A549 (cell line): Measurements from ENCODE around the gene HOXD10. TPM values are rescaled to one million over a fixed set of nuclear protein-coding genes. Genes with fewer than 3 reads are reported as not detected.

Experiments used
- ATAC-seq, 2 experiments: fragments of 200-7000 bp in 1 of 2; fragments of >200 bp in 1 of 2; cut with Nextera tagmentation in 1 of 2; cut with Tn5 transposase in 1 of 2; 3 replicates each; pipeline versions ENCODE4 v1.8.0 to v1.9.1; 2018 to 2020; ENCODE audit warnings: mild to moderate bottlenecking in 1 of 2, moderate library complexity in 1 of 2
- CTCF ChIA-PET: fragments of 300-600 bp; sonication (Branson Sonifier 250); formaldehyde crosslinking; extraction: SDS; loops from one replicate; lab custom pipeline; 2021; ENCODE audit warnings: antibody characterized with exemption, inconsistent platforms; lab: Yijun Ruan, JAX
- POLR2A ChIA-PET: fragments of 350-600 bp; formaldehyde crosslinking; extraction: SDS; loops from one replicate; lab custom pipeline; 2021; ENCODE audit warnings: antibody characterized with exemption, inconsistent platforms; lab: Yijun Ruan, JAX
- DNase-seq, 2 experiments: peaks; one replicate each; pipeline versions ENCODE4 v3.0.0 to v3.0.0-alpha.2; 2011 to 2016; ENCODE audit warnings: low read depth in 1 of 2, low spot score in 1 of 2
- FAIRE-seq: peaks from 2 replicates; lab custom pipeline; 2011; peaks lifted over from hg19 to GRCh38; lab: Jason Lieb, UNC
- H3K27ac ChIP-seq, 2 experiments: fragments of >200 bp; sonication (Bioruptor Twin); formaldehyde crosslinking; 3 replicates each; pipeline ENCODE4 v1.5.1; 2016 to 2017
- H3K4me1 ChIP-seq: fragments of >200 bp; sonication (Bioruptor Twin); formaldehyde crosslinking; 3 replicates; pipeline ENCODE4 v1.6.1; 2016
- H3K4me2 ChIP-seq: fragments of >200 bp; sonication (Bioruptor Twin); formaldehyde crosslinking; 3 replicates; pipeline ENCODE4 v1.6.1; 2016
- H3K4me3 ChIP-seq: fragments of >200 bp; sonication (Bioruptor Twin); formaldehyde crosslinking; 3 replicates; pipeline ENCODE4 v1.5.1; 2016
- H3K9me3 ChIP-seq: fragments of >200 bp; sonication (Bioruptor Twin); formaldehyde crosslinking; 3 replicates; pipeline ENCODE4 v1.6.1; 2016
- CBX2 ChIP-seq: fragments of 200-600 bp; sonication (generic); IDR thresholded peaks from 2 replicates; pipeline ENCODE4 v1.6.1; 2016; ENCODE audit warnings: low read depth, mild to moderate bottlenecking, borderline replicate concordance
- CEBPB ChIP-seq, 2 experiments: fragments of >200 bp in 1 of 2; sonication (Bioruptor Twin) in 1 of 2; formaldehyde crosslinking in 1 of 2; IDR thresholded peaks; 2 replicates each; pipeline ENCODE4 v1.6.1; 2012 to 2016
- CHD4 ChIP-seq: fragments of 200-600 bp; sonication (generic); IDR thresholded peaks from 2 replicates; pipeline ENCODE4 v1.6.1; 2016; ENCODE audit warnings: antibody characterized with exemption, mild to moderate bottlenecking, borderline replicate concordance
- EHMT2 ChIP-seq: fragments of 200-600 bp; sonication (generic); IDR thresholded peaks from 2 replicates; pipeline ENCODE4 v1.6.1; 2016; ENCODE audit warnings: antibody characterized with exemption, low read depth, mild to moderate bottlenecking, moderate library complexity
- FOXS1 ChIP-seq: fragments of 250-450 bp; sonication (Bioruptor Pico); IDR thresholded peaks from 2 replicates; pipeline ENCODE4 v1.5.0; 2020; ENCODE audit warnings: mild to moderate bottlenecking, moderate library complexity
- HDAC2 ChIP-seq: fragments of 200-600 bp; sonication (generic); IDR thresholded peaks from 2 replicates; pipeline ENCODE4 v1.6.1; 2016
- HEYL ChIP-seq: fragments of 250-450 bp; sonication (Bioruptor Pico); IDR thresholded peaks from 2 replicates; pipeline ENCODE4 v1.8.0; 2021; ENCODE audit warnings: mild to moderate bottlenecking, moderate library complexity
- KDM1A ChIP-seq: fragments of 200-600 bp; sonication (generic); IDR thresholded peaks from 2 replicates; pipeline ENCODE4 v1.6.1; 2016; ENCODE audit warnings: low read depth, mild to moderate bottlenecking
- KDM5A ChIP-seq: fragments of 200-600 bp; sonication (generic); IDR thresholded peaks from 2 replicates; pipeline ENCODE4 v1.6.1; 2016; ENCODE audit warnings: antibody characterized with exemption, mild to moderate bottlenecking
- NPAS2 ChIP-seq: fragments of 250-450 bp; sonication (Bioruptor Pico); IDR thresholded peaks from 2 replicates; pipeline ENCODE4 v1.8.0; 2022; ENCODE audit warnings: mild to moderate bottlenecking, moderate library complexity, borderline replicate concordance
- POLR2A ChIP-seq: IDR thresholded peaks from 2 replicates; pipeline ENCODE4 v1.6.1; 2012; ENCODE audit warnings: mild to moderate bottlenecking, low read length
- RAD21 ChIP-seq, 2 experiments: fragments of >200 bp in 1 of 2; sonication (Bioruptor Twin) in 1 of 2; formaldehyde crosslinking in 1 of 2; IDR thresholded peaks in 1 of 2; conservative IDR thresholded peaks in 1 of 2; 2 replicates in 1 of 2; 3 replicates in 1 of 2; pipeline ENCODE4 v1.6.1; 2012 to 2018; ENCODE audit warnings: inconsistent platforms in 1 of 2
- RCOR1 ChIP-seq: fragments of 150-350 bp; IDR thresholded peaks from 2 replicates; pipeline ENCODE4 v1.6.1; 2014; ENCODE audit warnings: antibody characterized with exemption, low read length, low read depth
- SREBF2 ChIP-seq: fragments of 450-650 bp; IDR thresholded peaks from 2 replicates; pipeline ENCODE4 v1.6.1; 2014; ENCODE audit warnings: mild to moderate bottlenecking, moderate library complexity
- TFCP2L1 ChIP-seq: fragments of 250-450 bp; sonication (Bioruptor Pico); IDR thresholded peaks from 2 replicates; pipeline ENCODE4 v1.5.0; 2021; ENCODE audit warnings: mild to moderate bottlenecking
- TP53 ChIP-seq: fragments of 250-450 bp; sonication (Bioruptor Pico); IDR thresholded peaks from 2 replicates; pipeline ENCODE4 v1.5.0; 2021; ENCODE audit warnings: mild to moderate bottlenecking, moderate library complexity
- ZNF302 ChIP-seq: fragments of 250-450 bp; sonication (Bioruptor Pico); IDR thresholded peaks from 2 replicates; pipeline ENCODE4 v1.9.0; 2021; ENCODE audit warnings: inconsistent platforms, mild to moderate bottlenecking, moderate library complexity
- WGBS: methylation state at CpG from one replicate; pipeline ENCODE4 v1.1.6; 2017; ENCODE audit errors: missing lambda C conversion rate; 5-methylcytosine and 5-hydroxymethylcytosine counted together
- polyA plus RNA-seq, 4 experiments: library from polyadenylated mRNA; depleted of rRNA in 3 of 4; stranded (reverse); fragments of >200 nt; fragmentation: RNase III in 1 of 4; extraction: RNeasy Plus Mini Kit Qiagen cat#74134 plus additional on column Dnase treatment in 1 of 4; gene quantifications; 2 replicates in 3 of 4; 3 replicates in 1 of 4; pipeline ENCODE4 v1.2.3, GENCODE V29; 2011 to 2017
- TF ChIP-seq, protein P1 (sequence below): IDR thresholded peaks from 2 replicates; pipeline ENCODE4 v1.6.1; 2012
- TF ChIP-seq, protein P2 (sequence below): fragments of >200 bp; sonication (Bioruptor Twin); formaldehyde crosslinking; IDR thresholded peaks from 3 replicates; pipeline ENCODE4 v1.6.1; 2016
- TF ChIP-seq, protein P3 (sequence below): IDR thresholded peaks from 2 replicates; pipeline ENCODE4 v1.6.1; 2012; ENCODE audit warnings: low read depth, borderline replicate concordance
- TF ChIP-seq, protein P4 (sequence below): fragments of 200-600 bp; sonication (generic); IDR thresholded peaks from 2 replicates; pipeline ENCODE4 v1.6.1; 2016; ENCODE audit warnings: antibody characterized with exemption, mild to moderate bottlenecking, moderate library complexity
- TF ChIP-seq, protein P5 (sequence below): fragments of 150-350 bp; IDR thresholded peaks from 2 replicates; pipeline ENCODE4 v1.6.1; 2014; ENCODE audit warnings: low read depth, mild to moderate bottlenecking, low read length

HOXD10 gene
- polyA plus RNA-seq, 2 of the 4 experiments (the other 2 are of a cell fraction), result 4.3 to 4.8 TPM

DNA sequence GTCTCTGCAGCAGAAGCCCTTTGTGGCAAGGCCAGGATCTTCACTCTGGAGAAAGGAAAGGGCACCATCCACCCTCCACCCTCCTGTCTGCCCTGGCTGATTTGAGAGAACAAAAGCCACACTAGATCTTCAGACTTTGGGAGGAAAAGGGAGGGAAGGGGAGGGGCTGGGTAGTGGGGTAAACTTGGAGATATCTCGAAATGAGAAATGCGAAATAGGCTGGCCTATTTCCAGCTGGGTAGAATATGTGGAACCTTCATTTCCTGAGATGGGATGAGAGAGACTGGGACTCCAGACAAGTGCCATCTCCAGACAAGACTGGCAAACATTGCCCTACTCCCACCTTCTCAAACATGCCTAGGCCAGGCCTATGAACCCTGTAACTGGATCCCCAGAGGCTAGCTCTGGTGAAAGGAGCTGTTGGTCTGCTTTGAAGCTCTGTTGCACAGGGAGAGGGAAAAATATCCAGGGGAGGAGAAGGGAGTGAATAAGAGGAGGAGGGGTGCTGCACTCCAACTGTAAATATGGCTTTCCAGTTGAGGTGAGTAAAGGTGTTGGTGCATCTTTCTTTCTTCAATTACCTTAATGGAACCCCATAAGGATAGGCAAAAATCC, 15.3 kb upstream of the HOXD10 start:
- ChIA-PET CTCF (interaction anchor here (1.3 to 2.6 kb wide), 3 partner anchors 10 to 551 kb away, joined by 3 to 17 read pairs (median 7); no protein-coding TSS in a partner anchor), POLR2A (no interaction called here)
- TF ChIP-seq KDM5A, result no peak
- no peak for TF ChIP-seq FOXS1 (CRISPR knock-in tag)
- TF ChIP-seq HEYL (CRISPR knock-in tag), result no peak
- TF ChIP-seq POLR2A, result no peak
- no peak for TF ChIP-seq CBX2
- TF ChIP-seq HDAC2, result no peak
- no peak for TF ChIP-seq TFCP2L1 (CRISPR knock-in tag)
- no peak for TF ChIP-seq EHMT2
- TF ChIP-seq, protein P1, sequence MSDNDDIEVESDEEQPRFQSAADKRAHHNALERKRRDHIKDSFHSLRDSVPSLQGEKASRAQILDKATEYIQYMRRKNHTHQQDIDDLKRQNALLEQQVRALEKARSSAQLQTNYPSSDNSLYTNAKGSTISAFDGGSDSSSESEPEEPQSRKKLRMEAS, result no peak
- no peak overlapping the region for H3K4me2 ChIP-seq
- DNase-seq (no peak), FAIRE-seq (no peak), ATAC-seq (no peak)
- peaks cover 30% of the 10 kb centered on the region for H3K4me1 ChIP-seq
- 67% methylated on average over 2 of the region's 2 CpGs for WGBS
- no peaks in the 10 kb centered on the region for H3K9me3 ChIP-seq
- H3K27ac ChIP-seq, result no peak overlapping the region
- H3K4me3 ChIP-seq, result no peak overlapping the region

DNA sequence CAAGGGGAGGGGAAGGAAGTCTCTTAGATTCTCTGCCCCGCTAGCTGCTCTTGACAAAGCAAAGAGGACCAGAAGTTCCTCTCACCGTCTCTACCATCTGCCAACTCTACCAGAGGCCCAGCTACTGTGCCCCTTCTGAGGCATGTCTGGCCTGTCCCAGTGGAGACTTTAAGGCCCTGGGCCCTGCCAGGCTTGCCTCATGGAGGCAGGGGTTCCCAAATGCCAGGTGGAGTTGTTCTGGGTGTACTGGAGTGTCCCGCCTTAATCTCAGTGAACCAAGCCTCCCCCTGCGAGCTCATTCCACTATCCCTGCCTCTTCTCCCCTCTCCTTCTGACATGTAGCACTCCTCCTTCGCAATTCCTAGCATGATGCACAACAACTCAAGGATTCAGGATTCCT, 14.7 kb upstream of the HOXD10 start:
- DNase-seq (no peak), FAIRE-seq (no peak)
- no peak overlapping the region for H3K27ac ChIP-seq
- ChIA-PET CTCF (interaction anchor here (1.3 to 2.6 kb wide), 3 partner anchors 9 to 551 kb away, joined by 3 to 17 read pairs (median 7); no protein-coding TSS in a partner anchor), POLR2A (no interaction called here)
- no peak overlapping the region for H3K4me2 ChIP-seq
- H3K9me3 ChIP-seq, result no peaks in the 10 kb centered on the region
- peaks cover 32% of the 10 kb centered on the region for H3K4me1 ChIP-seq
- 88% methylated on average over 5 of the region's 5 CpGs for WGBS
- no peak overlapping the region for H3K4me3 ChIP-seq
- TF ChIP-seq NPAS2 (CRISPR knock-in tag) (no peak), RCOR1 (no peak), CHD4 (no peak), KDM5A (no peak), KDM1A (no peak), ZNF302 (CRISPR knock-in tag) (no peak), TP53 (CRISPR knock-in tag) (no peak), CEBPB (IDR thresholded peaks at IDR 0.05) (no peak), RAD21 (conservative IDR thresholded peaks at IDR 0.05 in 1 of 2, IDR thresholded peaks at IDR 0.05 in 1 of 2) (no peak), SREBF2 (no peak)
- TF ChIP-seq, protein P2, sequence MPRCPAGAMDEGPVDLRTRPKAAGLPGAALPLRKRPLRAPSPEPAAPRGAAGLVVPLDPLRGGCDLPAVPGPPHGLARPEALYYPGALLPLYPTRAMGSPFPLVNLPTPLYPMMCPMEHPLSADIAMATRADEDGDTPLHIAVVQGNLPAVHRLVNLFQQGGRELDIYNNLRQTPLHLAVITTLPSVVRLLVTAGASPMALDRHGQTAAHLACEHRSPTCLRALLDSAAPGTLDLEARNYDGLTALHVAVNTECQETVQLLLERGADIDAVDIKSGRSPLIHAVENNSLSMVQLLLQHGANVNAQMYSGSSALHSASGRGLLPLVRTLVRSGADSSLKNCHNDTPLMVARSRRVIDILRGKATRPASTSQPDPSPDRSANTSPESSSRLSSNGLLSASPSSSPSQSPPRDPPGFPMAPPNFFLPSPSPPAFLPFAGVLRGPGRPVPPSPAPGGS, result no peak
- TF ChIP-seq, protein P3, sequence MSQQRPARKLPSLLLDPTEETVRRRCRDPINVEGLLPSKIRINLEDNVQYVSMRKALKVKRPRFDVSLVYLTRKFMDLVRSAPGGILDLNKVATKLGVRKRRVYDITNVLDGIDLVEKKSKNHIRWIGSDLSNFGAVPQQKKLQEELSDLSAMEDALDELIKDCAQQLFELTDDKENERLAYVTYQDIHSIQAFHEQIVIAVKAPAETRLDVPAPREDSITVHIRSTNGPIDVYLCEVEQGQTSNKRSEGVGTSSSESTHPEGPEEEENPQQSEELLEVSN, result no peak
- TF ChIP-seq, protein P4, sequence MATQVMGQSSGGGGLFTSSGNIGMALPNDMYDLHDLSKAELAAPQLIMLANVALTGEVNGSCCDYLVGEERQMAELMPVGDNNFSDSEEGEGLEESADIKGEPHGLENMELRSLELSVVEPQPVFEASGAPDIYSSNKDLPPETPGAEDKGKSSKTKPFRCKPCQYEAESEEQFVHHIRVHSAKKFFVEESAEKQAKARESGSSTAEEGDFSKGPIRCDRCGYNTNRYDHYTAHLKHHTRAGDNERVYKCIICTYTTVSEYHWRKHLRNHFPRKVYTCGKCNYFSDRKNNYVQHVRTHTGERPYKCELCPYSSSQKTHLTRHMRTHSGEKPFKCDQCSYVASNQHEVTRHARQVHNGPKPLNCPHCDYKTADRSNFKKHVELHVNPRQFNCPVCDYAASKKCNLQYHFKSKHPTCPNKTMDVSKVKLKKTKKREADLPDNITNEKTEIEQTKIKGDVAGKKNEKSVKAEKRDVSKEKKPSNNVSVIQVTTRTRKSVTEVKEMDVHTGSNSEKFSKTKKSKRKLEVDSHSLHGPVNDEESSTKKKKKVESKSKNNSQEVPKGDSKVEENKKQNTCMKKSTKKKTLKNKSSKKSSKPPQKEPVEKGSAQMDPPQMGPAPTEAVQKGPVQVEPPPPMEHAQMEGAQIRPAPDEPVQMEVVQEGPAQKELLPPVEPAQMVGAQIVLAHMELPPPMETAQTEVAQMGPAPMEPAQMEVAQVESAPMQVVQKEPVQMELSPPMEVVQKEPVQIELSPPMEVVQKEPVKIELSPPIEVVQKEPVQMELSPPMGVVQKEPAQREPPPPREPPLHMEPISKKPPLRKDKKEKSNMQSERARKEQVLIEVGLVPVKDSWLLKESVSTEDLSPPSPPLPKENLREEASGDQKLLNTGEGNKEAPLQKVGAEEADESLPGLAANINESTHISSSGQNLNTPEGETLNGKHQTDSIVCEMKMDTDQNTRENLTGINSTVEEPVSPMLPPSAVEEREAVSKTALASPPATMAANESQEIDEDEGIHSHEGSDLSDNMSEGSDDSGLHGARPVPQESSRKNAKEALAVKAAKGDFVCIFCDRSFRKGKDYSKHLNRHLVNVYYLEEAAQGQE, result no peak
- TF ChIP-seq, protein P5, sequence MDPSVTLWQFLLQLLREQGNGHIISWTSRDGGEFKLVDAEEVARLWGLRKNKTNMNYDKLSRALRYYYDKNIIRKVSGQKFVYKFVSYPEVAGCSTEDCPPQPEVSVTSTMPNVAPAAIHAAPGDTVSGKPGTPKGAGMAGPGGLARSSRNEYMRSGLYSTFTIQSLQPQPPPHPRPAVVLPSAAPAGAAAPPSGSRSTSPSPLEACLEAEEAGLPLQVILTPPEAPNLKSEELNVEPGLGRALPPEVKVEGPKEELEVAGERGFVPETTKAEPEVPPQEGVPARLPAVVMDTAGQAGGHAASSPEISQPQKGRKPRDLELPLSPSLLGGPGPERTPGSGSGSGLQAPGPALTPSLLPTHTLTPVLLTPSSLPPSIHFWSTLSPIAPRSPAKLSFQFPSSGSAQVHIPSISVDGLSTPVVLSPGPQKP, result no peak
- TF ChIP-seq, all 56 proteins: peak for 0
- ATAC-seq, result no peak
